Thoracic aorta (tissue), 2 donors: ENCODE measurements around the gene KLC4. TPM values are rescaled to one million over a fixed set of nuclear protein-coding genes. Genes with fewer than 3 reads are reported as not detected.

Experiments
- ATAC-seq: fragments of 150-250 bp; one replicate; pipeline ENCODE4 v1.8.0; 2017; ENCODE audit warnings: low read depth; ENCODE audit not compliant: insufficient number of reproducible peaks, low FRiP score
- DNase-seq: peaks from one replicate; pipeline ENCODE4 v3.0.0-alpha.2; 2020; ENCODE audit warnings: low spot score
- H3K27ac ChIP-seq, 2 donors: fragments of 200-600 bp; sonication (generic); 1 replicate in 1 of 2; 2 replicates in 1 of 2; pipeline ENCODE4 v1.5.1; 2016; ENCODE audit warnings: mild to moderate bottlenecking in 2 of 2, moderate library complexity in 2 of 2
- H3K27me3 ChIP-seq: fragments of 200-600 bp; sonication (generic); replicated peaks from 2 replicates; pipeline ENCODE4 v1.6.0; 2016; ENCODE audit warnings: mild to moderate bottlenecking; ENCODE audit not compliant: insufficient read depth
- H3K36me3 ChIP-seq: fragments of 200-600 bp; sonication (generic); one replicate; pipeline ENCODE4 v1.5.1; 2016
- H3K4me1 ChIP-seq, 2 donors: fragments of 200-600 bp; sonication (generic); 1 replicate in 1 of 2; 2 replicates in 1 of 2; pipeline versions ENCODE4 v1.5.1 to v1.6.0; 2016; ENCODE audit warnings: low read depth in 2 of 2, mild to moderate bottlenecking in 1 of 2; ENCODE audit not compliant: control insufficient read depth in 1 of 2
- H3K4me3 ChIP-seq: fragments of 200-600 bp; sonication (generic); 2 replicates; pipeline ENCODE4 v1.5.1; 2016; ENCODE audit warnings: mild to moderate bottlenecking
- H3K9me3 ChIP-seq: fragments of 200-600 bp; sonication (generic); 2 replicates; pipeline ENCODE4 v1.5.1; 2016
- CTCF ChIP-seq: fragments of 200-600 bp; sonication (generic); IDR thresholded peaks from one replicate; pipeline ENCODE4 v1.5.1; 2019; ENCODE audit warnings: antibody characterized with exemption
- total RNA-seq, 2 donors: library from RNA; depleted of rRNA; stranded (reverse); fragments of >200 nt; gene quantifications; one replicate each; pipeline versions ENCODE4 v1.1.0 to v1.2.3, GENCODE V29; 2016

KLC4 gene
- 10 to 100 TPM; 22.9 to 33.5 TPM for total RNA-seq

DNA sequence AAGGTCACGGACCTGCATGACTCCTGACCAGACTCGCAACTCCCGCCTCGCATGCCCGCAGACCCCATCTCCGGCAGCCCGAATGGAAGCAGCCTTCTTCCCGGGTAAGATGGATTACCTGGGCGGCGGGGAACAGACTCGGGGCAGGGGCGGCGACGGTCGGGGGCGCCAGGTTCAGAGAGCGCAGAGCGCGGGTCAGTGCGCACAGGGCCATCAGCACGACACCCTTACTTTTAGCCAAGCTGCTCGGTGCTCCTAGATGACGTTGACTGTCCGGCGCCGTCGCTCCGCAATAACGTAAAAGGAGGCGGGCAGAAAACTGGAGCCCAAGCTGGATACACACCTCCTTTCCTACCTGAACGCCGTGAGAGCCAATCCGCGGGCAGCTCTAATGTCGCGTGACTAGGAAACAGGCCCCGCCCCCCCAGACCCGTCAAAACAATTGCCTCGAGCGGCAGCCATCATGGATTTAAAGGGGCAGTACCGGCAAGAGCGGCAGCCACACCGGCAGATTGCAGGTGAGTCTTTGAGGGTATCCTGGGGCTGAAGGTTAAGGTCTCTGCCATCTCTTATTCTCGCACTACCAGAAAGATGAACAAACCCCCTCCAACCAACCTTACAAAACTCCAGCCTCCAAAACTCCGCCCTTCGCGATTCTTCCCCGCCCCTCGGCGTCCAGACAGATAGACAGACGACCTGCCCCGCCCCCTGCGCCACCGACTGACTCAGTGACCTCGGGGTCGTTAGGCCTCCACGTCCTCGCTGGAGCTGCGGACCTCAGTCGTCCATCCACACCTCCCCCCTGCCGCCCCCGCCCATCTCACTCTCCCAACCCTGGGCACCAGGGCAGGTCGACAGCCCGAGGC lies at the start of gene KLC4, which contains the start of gene MRPL2:
Gene KLC4 (plus strand): TSS at position 464 of the 866 bp plus-strand sequence. CDS start 1,705 bp downstream, outside the sequence.
Gene MRPL2 (minus strand): TSS at position 267 of the 866 bp plus-strand sequence. CDS start 53 bp downstream, at position 214.
- TF ChIP-seq CTCF: no peak
- Histone ChIP-seq H3K4me3 (peak within 1 kb of the TSS; percentile 80), H3K4me1 (peaks cover 9 to 28% of the 10 kb centered on the region in 2 donors), H3K27me3 (no peaks in the 10 kb centered on the region), H3K36me3 (peaks cover 5% of the 10 kb centered on the region), H3K27ac (peak within 1 kb of the TSS; percentile 73 to 91), H3K9me3 (no peaks in the 10 kb centered on the region)
- DNase-seq (peak; percentile 95), ATAC-seq (peak; percentile 96)

GRCh38 chr6:43011207-43011606 lies 48.2 kb upstream of the KLC4 start:
- TF ChIP-seq CTCF: no peak
- no peaks in the 10 kb centered on the region for H3K27me3 ChIP-seq
- peaks cover 34% of the 10 kb centered on the region for H3K36me3 ChIP-seq
- H3K4me1 ChIP-seq: peaks cover 23 to 30% of the 10 kb centered on the region in 2 donors
- no peak overlapping the region for H3K4me3 ChIP-seq
- ATAC-seq (no peak), DNase-seq (no peak)
- no peak overlapping the region for H3K27ac ChIP-seq
- H3K9me3 ChIP-seq: no peaks in the 10 kb centered on the region

DNA sequence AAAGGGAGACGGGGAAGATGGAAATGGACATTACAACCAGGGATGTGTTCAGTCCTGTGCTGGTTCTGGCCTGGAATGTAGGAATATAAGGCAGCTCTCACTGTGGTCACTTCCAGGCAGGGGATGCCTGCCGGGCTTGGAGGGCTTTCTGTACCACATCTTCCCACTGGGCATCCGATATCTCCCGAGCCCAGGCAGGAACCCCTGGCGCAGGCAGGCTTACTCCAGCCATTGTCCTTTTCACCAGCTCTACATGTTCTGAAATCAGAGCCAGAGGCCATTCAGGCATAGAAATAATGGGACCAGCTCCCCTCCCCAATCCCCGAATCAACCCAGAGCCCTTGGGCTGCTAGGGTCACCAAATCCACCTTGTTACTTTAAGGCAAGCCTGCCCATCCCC lies 47.1 kb upstream of the KLC4 start:
- Histone ChIP-seq H3K4me3 (no peak overlapping the region), H3K27ac (peak overlapping the region in 1 of 2 donors; percentile 74), H3K9me3 (no peaks in the 10 kb centered on the region), H3K36me3 (peaks cover 24% of the 10 kb centered on the region), H3K27me3 (no peaks in the 10 kb centered on the region), H3K4me1 (peaks cover 30 to 42% of the 10 kb centered on the region in 2 donors)
- ATAC-seq (no peak), DNase-seq (no peak)
- no peak for TF ChIP-seq CTCF

- peak overlapping the region; percentile 97 for H3K4me3 ChIP-seq
- H3K36me3 ChIP-seq: peaks cover 31% of the 10 kb centered on the region
- TF ChIP-seq CTCF: no peak
- H3K4me1 ChIP-seq: peaks cover 30 to 46% of the 10 kb centered on the region in 2 donors
- H3K27ac ChIP-seq: peak overlapping the region; percentile 61 to 74
- no peak for ATAC-seq
- no peak for DNase-seq
- no peaks in the 10 kb centered on the region for H3K27me3 ChIP-seq
- H3K9me3 ChIP-seq: no peaks in the 10 kb centered on the region
Observed at GRCh38 chr6:43013097-43013842, 46.2 kb upstream of the KLC4 start.
